Lower lobe of right lung (tissue), 2 donors: ENCODE data around the gene REXO1. TPM values are rescaled to one million over a fixed set of nuclear protein-coding genes. Genes with fewer than 3 reads are reported as not detected.
A peak's percentile ranks its signal among the peaks of the same experiment; 100 is the strongest.

Source experiments
- ATAC-seq, 2 donors: fragments of 200-7000 bp; cut with Tn5 transposase; one replicate each; pipeline ENCODE4 v1.9.1; 2020 to 2022; ENCODE audit warnings: mild to moderate bottlenecking in 2 of 2, moderate library complexity in 2 of 2
- DNase-seq: peaks from one replicate; pipeline ENCODE4 v3.0.0-alpha.2; 2020
- H3K27ac ChIP-seq: fragments of 200-600 bp; one replicate; pipeline ENCODE4 v1.8.0; 2022
- H3K27me3 ChIP-seq: fragments of 200-600 bp; one replicate; pipeline ENCODE4 v1.8.0; 2022; ENCODE audit warnings: low read depth
- H3K36me3 ChIP-seq: fragments of 200-600 bp; one replicate; pipeline ENCODE4 v1.8.0; 2022; ENCODE audit warnings: mild to moderate bottlenecking
- H3K4me1 ChIP-seq: fragments of 200-600 bp; one replicate; pipeline ENCODE4 v1.8.0; 2022
- H3K4me3 ChIP-seq: fragments of 200-600 bp; one replicate; pipeline ENCODE4 v1.8.0; 2022; ENCODE audit warnings: mild to moderate bottlenecking
- H3K9me3 ChIP-seq: fragments of 200-600 bp; one replicate; pipeline ENCODE4 v1.8.0; 2022
- CTCF ChIP-seq: fragments of 200-600 bp; IDR thresholded peaks from one replicate; pipeline ENCODE4 v1.8.0; 2022; ENCODE audit warnings: antibody characterized with exemption, mild to moderate bottlenecking
- intact Hi-C: fragments of 100-400 bp; cut with DNase I; formaldehyde crosslinking; loops from one replicate; pipeline ENCODE4 v1.11.0; 2022
- total RNA-seq: library from RNA; stranded (reverse); fragmentation: NEBNext Ultra II Directional; extraction: Animal tissue kit (Norgen Biotek cat#: 25700); gene quantifications from one replicate; pipeline ENCODE4 v1.2.1, GENCODE V29; 2021
- donor health status: DM: no; HTN: yes; CAD: no; lungs with severe emphysema.

The REXO1 gene
- total RNA-seq, 1 donor from 2014 or later, result 29.1 TPM

DNA sequence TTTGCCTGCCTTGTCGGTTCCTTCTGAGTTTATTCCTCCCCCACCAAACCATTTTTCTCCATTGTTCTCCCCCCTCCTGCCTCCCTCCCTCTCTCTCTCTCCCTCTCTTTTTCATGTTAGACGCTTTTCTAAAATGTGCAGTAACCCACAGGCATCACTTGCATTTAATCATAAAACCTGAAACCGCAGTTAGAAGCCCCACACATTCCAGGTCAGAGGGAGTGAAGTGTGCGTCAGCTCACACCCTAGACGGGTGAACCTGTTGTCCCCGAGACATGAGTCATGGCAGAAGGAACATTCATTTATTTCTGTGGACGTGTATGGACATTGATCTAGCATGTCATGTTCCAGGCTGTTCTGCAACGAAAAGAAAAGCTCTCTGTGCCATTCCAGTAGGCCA lies 75.1 kb downstream of the REXO1 start:
- DNase-seq (no peak), ATAC-seq (no peak)
- Histone ChIP-seq H3K9me3 (peaks cover 12% of the 10 kb centered on the region), H3K36me3 (no peaks in the 10 kb centered on the region), H3K4me1 (no peaks in the 10 kb centered on the region), H3K27me3 (peaks cover 82% of the 10 kb centered on the region), H3K27ac (no peak overlapping the region), H3K4me3 (no peak overlapping the region)
- TF ChIP-seq CTCF, result no peak
- intact Hi-C loops, result no loop called here

DNA sequence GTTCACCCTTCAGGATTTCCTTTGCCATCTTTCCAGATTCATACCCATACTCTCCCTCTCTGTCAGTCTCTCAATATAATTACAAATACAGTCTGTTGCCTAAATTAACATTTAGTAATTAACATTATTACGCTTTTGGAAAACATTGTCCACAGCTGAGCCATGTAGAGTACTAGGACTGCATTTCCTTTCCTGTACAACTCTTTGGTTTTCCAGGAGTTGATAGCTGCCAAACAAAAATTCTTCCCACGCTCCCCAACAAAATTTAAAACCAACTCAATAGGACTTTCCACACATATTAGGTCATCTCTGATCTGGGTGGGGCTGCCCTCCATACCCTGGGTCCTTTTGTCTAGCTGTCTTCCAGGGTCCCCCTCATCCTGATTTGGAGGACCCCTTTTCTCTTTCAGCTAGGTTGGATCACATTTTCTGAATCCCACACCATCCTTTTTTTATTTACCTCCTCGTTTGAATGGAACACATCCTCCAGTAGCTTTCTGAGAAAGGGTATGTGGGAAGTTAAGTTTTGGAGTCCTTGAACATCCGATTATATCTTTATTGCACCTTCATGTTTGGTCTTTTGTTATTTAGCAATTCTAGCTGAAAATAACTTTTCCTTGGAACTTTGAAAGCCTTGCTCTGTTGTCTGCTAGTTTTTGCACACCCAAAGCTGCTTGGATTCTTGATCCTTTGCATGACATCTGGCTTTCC lies 77.3 kb downstream of the REXO1 start:
- ATAC-seq, result no peak

GRCh38 chr19:1769645-1769985 lies 78.7 kb downstream of the REXO1 start:
- intact Hi-C loops, result no loop called here
- no peak for ATAC-seq
- H3K27ac ChIP-seq, result no peak overlapping the region
- H3K9me3 ChIP-seq, result peaks cover 12% of the 10 kb centered on the region
- no peaks in the 10 kb centered on the region for H3K36me3 ChIP-seq
- no peak overlapping the region for H3K4me3 ChIP-seq
- no peak for DNase-seq
- peaks cover 84% of the 10 kb centered on the region for H3K27me3 ChIP-seq
- H3K4me1 ChIP-seq, result no peaks in the 10 kb centered on the region
- TF ChIP-seq CTCF, result no peak

More for the DNA sequence above, 77.3 kb downstream of the REXO1 start:
- Histone ChIP-seq H3K27ac (no peak overlapping the region), H3K9me3 (peaks cover 12% of the 10 kb centered on the region), H3K4me3 (no peak overlapping the region), H3K27me3 (peaks cover 84% of the 10 kb centered on the region), H3K36me3 (no peaks in the 10 kb centered on the region), H3K4me1 (no peaks in the 10 kb centered on the region)
- TF ChIP-seq CTCF, result no peak
- intact Hi-C loops, result no loop called here
- no peak for DNase-seq

DNA sequence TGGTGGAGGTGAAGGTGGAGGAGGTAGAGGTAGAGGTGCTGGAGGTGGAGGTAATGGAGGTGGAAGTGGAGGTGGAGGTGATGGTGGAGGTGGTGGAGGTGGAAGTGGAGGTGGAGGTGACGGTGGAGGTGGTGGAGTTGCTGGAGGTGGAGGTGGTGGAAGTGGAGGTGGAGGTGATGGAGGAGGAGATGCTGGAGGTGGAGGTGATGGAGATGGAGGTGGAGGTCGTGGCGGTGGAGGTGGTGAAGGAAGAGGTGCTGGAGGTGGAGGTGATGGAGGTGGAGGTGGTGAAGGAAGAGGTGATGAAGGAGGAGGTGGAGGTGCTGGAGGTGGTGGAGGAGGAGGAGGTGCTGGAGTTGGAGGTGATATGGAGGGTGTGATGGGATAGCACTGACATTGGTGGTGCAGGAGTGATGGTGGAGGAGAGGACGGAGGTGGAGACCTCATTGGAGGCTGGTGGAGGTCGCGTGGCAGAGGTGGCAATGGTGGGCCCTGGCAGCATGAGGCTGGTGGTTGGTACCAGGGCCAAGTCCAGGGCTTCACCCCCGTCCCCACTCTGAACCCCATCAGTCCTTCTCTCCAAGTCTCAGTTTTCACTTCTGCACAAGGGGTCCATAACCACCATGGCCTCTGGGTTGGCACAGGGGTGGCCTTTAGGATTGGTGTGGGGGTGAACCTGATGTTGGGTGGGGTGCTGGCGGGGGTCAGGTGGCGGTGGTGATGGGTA lies 79.2 kb downstream of the REXO1 start:
- ATAC-seq (no peak), DNase-seq (no peak)
- intact Hi-C loops, result no loop called here
- peaks cover 12% of the 10 kb centered on the region for H3K9me3 ChIP-seq
- no peak for TF ChIP-seq CTCF
- H3K27me3 ChIP-seq, result peaks cover 84% of the 10 kb centered on the region
- no peaks in the 10 kb centered on the region for H3K4me1 ChIP-seq
- no peak overlapping the region for H3K4me3 ChIP-seq
- H3K27ac ChIP-seq, result no peak overlapping the region
- H3K36me3 ChIP-seq, result no peaks in the 10 kb centered on the region

- Histone ChIP-seq H3K27ac (no peak overlapping the region), H3K9me3 (peaks cover 12% of the 10 kb centered on the region), H3K4me1 (no peaks in the 10 kb centered on the region), H3K4me3 (no peak overlapping the region), H3K27me3 (peaks cover 84% of the 10 kb centered on the region), H3K36me3 (no peaks in the 10 kb centered on the region)
- no peak for TF ChIP-seq CTCF
- no peak for DNase-seq
- intact Hi-C loops, result no loop called here
- peak in 1 of 2 donors; percentile 9 for ATAC-seq
These were observed 80.0 kb downstream of the REXO1 start for GRCh38 chr19:1768248-1768647.
